ENCODE results near the gene SOAT1.

GRCh38 chr1:179297105-179297378 lies 3.4 kb downstream of the SOAT1 start:
- TF ChIP-seq CTCF (conservative IDR thresholded peaks at IDR 0.05; ENCODE audit: low read length): no peak
- TF ChIP-seq EZH2phosphoT487 (IDR thresholded peaks at IDR 0.05; ENCODE audit: borderline replicate concordance): no peak

Data from Loucy (cell line).